GM19239 (cell line): Measurements from ENCODE around the gene UBE2QL1.
"Not testable (repeated sequence)": the region's sequence is repeated elsewhere in the genome, so short reads cannot be mapped to it uniquely, and the experiment has no call there.

ENCODE experiments used
- DNase-seq: peaks from one replicate; pipeline ENCODE4 v3.0.0; 2011; ENCODE audit warnings: low spot score; ENCODE audit not compliant: insufficient read length
- FAIRE-seq: peaks from 2 replicates; lab custom pipeline; 2011; peaks lifted over from hg19 to GRCh38; lab: Jason Lieb, UNC

UBE2QL1 gene

DNA sequence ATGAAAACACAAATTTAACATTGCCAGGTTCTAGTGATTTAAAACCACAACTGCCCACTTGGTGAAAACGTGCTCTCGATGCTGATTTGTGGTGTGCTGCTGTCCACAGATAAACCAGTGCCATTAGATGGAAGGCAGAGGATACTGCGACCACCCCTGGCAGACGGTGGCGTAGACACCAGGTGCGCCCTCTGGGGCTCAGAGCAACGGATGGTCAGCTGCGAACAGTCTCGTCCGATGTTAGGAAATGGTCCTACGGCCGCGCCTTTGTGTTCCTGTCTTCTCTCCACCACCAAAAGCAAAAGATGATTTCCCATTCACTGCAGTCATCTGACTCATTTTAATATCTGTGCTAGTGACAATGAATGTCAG is 43.2 kb downstream of the UBE2QL1 start:
- no peak for DNase-seq
- FAIRE-seq, result no peak

DNA sequence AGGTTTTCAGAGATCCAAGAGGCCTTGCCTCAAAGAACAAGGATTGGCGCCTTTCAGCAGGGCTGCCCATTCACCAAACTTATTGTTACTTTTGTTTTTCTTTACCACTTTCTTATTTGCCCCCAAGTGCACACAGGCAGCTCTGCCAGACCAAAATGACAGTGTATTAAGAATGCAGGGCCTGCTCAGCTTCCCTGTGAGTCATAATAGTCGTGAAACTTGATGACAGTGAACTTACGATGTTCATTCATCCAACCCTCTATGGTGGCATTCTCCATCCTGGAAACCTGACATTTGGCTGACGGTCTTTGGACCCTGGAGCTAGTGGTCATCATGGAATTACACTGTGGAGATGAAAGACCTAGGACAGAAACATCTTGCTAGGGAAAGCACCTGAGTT is 44.3 kb downstream of the UBE2QL1 start:
- no peak for DNase-seq

DNA sequence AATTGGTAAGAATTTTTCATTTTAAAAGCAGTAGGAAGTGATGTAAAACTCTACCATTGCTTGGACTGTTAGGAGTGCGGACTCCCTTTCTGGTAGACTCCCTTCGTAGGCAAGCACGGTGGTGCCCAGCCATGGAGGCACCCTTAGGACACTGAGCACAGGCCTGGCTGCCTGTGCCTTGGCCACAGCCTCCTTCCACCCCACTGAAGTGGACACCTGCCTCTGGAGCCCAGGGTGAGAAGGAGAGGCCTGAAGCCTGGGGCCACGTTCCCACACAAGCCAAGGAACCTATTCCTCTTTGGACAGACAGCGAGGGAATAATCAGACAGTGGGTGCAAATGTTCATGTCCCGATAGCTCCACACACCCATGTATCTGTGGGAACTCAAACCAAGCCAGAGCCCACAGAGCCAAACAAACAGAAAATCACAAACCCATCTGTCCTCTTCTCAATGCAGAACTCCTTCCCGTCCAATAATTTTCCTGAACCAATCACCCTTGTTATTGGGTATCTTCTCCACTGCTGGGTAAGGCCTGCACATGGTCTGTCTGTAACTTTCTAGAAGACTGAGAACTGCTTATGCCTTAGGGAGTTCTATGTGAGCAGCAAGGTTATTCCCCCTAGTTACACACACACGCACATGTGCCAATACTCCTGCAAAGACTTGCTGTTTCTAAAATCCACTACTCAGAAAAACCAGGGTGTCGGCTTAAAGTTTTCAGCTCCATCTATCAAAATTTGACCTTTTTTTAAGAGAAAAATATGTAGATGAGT is 45.2 kb downstream of the UBE2QL1 start:
- DNase-seq (no peak), FAIRE-seq (no peak)

More for the DNA sequence above, 44.3 kb downstream of the UBE2QL1 start:
- FAIRE-seq, result no peak

DNA sequence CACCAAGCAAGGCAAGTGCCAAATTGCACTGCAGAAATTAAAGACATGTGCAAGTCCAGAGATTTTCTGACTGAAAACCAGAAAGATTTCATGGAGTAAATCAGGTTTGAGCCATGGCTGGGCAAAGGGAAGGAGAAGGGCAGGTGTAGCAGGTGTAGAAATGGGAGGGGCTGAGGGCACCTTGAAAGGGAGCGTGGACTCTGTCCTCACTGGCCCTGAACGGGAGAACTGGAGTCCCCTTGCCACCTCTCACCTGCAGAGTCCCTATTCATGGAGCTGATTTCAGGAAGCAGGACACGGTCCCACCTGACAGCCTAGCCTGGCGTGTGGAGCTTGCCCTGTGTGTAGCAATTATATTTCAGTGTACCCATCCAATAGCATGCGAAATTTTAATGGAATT is 46.3 kb downstream of the UBE2QL1 start:
- FAIRE-seq, result no peak
- DNase-seq, result no peak

DNA sequence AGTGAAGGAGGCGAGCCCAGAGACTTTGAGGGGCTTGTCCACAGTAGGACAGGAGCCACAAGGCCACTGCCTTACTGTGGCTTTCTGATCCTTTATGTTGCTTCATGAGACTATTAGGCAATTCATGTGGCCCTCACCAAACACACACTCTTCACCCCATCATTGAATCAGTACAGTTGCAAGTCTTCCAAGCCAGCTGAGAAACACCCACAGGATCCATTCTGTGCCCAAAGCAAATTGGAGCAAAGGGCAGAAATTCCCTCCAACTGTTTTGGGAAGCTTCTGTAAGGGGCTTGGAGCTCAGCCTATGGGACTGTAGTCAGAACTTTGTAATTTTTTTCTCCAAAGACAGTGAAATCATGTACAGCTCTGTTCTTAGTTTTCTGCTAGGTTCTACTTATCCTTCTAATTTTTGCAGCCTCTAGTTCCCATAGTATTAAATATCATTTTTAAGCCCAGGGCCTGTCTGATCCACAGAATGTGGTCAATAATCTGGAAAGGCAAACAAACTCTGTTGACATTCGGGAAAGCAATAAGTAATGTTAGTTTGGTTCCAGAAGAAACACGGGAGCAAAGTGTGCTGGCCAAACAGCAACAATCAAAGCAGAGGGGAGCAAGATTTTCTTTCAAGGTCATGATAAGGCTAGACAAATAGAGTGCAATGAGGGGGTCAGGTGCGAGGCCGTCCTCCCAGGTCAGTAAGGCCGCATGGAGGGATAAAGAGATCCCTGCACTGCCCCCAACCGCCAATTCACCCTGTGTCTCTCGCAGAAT is 47.0 kb downstream of the UBE2QL1 start:
- no peak for DNase-seq
- FAIRE-seq, result no peak

DNA sequence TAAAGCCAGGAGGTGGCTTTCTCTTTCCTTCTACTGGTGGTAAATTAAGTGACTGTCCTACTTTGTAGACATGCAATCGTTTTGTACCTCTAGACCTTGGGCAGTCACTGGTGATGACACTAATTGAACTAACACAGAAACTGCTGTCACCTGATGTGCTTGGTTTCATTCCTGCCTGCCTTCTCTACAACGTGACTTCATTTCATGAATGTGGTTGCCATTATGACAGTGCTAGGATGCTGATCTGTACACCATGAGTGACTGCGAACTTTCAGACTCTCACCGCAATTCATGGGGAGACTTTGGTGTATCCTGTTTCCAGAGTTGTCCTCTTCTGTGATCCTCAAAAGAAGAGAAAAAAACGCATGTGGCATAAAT is 47.5 kb downstream of the UBE2QL1 start:
- peak; percentile 22 for DNase-seq
- FAIRE-seq, result peak; percentile 98

DNA sequence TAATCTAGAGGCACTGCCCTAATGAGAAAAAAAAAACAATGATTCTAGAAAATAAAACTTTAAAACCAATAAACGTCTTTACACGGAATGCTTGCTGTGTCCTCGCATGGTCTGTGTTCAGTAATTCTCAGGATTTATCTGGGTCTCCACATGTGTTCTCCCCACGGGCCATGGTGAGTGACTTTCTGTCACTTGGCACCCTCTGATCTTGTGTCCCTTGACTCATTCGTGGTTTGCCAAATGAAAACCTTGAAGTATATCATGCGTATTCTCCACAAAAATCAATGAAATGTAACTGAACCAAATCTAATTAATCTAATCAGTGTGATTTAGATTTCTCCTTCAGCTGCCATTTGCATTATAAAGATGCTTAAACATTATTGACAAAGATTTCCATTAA is 48.0 kb downstream of the UBE2QL1 start:
- no peak for DNase-seq
- no peak for FAIRE-seq

DNA sequence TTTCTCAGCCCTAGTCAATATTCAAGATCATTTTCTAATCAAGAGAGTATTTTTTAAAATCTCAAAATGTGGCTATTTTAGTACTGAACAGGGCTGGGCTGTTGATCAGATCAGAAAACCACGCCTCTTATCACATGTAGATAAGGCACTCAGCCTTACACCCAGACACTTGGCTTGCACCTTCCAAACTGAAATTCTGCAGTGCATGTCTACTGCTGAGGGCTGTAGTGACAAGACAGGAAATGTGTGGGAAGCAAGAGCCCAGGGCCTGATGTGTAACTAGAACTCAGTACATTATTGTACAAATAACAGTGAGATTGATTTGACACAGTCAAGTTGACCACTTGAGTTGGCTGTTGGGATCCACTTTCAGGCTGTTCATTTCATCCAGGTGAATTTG is 48.6 kb downstream of the UBE2QL1 start:
- no peak for FAIRE-seq
- no peak for DNase-seq

DNA sequence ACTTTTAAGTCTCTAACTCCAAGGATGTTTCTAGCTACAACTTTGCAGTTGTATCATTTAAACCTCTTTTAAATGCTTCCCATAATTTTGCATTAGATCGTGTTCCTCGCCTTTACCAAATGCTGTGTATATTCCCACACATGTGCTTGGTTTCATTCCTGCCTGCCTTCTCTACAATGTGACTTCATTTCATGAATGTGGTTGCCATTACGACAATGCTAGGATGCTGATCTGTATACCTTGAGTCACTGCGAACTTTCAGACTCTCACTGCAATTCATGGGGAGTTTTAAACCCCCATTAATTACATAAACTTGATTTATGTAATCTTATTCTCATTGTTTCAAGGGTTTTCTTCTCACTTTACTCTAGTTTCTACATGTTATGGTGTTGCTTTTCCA is 50.3 kb downstream of the UBE2QL1 start:
- FAIRE-seq, result no peak

DNA sequence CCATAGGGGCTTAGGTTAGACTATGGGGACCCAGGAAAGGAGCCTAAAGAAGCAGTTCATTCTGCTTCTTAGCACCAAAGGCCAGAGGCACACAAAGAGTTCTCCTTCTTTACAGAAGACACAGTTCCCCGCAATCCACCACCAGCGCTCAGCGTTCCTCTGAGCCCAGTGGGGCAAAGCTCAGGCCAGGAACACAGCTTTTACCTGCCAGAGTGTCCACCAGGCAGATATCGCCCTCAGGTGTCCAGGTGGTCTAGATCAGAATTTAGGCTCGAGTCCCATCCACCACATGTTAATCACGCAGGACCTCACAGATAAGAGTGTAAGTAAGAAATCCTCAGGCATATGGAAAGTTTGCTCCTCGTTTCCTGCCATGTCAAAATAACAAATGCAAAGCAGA is 53.0 kb downstream of the UBE2QL1 start:
- DNase-seq, result no peak
- FAIRE-seq, result no peak

More for the DNA sequence above, 50.3 kb downstream of the UBE2QL1 start:
- DNase-seq, result no peak

DNA sequence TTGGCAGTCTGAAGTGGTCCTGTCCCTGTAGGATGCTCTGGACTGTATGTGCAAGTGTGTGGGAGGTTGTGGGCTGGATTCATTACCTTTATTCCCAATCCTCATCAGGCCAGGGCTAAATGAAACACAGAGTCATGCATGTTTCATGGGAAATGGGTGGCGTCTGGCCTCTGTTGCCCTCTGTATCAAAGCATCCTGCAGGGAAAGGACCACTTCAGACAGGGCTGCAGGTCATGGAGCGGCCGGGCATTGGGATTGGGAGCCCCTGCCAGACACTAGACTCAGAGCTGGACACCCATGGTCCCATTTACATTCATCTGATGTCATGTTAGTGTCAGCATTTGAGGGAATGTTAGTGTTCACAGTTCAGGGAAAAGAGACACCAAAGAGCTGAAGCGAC is 53.8 kb downstream of the UBE2QL1 start:
- no peak for FAIRE-seq
- no peak for DNase-seq

DNA sequence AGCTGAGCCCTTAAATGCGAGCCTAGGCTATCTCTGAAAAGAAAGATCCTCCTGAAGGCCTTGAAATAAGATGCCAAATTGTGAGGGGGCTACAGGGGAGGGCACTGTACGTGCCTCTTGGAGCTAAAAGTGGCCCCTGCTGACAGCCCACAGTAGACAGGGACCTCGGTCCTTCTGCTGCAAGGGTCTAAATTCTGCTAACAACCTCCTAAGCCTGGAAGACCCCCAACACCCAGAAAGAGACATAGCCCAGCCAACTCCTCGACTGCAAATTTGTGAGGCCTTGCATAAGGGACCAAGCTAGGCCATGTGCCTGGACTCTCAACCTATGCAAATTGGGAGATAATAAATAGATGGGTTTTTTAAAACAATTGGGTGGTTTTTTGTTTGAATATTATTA is 54.7 kb downstream of the UBE2QL1 start:
- DNase-seq, result no peak
- FAIRE-seq, result no peak

DNA sequence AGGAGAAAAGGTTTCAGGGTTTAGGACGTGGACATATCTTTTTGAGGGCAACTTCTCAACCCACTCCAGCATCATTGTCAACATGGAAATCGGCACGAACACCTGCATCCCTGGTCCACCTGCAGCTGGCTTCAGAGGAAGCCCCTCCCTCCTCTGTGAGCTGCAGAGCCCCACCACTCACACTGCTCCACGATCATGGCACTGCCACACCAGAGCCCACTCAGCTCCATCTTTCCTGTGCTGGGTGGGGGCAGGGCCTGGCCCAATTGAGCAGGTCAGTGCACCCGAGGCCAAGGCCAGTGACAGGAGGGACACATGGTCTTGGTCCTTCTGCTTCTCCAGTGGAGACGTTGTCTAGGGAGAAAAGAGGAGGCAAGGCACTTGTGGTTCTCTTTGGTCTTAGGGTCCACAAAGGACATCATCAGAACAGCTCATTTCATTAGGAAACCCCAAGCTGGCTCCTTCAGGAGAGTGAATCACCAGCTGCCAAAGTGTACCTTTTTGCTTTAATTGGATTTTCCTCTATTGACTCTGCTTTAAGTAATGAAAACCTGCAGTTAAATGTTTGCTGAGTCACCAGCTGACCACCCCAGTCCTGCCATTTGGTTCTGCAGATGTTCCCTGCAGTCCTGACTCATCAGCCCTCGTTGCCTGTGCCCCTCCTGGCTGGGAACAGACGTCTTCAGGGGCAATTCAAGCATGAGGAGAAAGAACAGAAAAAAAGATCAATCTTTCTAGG is 56.2 kb downstream of the UBE2QL1 start:
- DNase-seq (no peak), FAIRE-seq (no peak)

DNA sequence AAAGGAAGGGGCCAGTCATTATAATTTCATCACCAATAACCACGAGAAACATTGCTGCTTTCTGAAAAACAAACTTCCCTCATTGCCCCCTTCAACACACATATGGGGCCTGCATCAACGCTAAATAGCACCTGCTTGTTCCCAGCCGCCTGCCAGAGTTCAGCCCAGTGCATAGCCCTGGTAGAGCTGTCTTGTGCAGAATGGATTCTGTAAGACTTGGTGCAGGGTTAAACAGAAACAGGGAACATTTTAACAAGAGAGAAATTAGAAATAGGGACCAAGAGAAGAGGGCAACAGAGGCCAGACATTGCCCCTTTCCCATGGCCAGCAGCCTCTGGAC is 56.7 kb downstream of the UBE2QL1 start:
- DNase-seq, result no peak
- no peak for FAIRE-seq

DNA sequence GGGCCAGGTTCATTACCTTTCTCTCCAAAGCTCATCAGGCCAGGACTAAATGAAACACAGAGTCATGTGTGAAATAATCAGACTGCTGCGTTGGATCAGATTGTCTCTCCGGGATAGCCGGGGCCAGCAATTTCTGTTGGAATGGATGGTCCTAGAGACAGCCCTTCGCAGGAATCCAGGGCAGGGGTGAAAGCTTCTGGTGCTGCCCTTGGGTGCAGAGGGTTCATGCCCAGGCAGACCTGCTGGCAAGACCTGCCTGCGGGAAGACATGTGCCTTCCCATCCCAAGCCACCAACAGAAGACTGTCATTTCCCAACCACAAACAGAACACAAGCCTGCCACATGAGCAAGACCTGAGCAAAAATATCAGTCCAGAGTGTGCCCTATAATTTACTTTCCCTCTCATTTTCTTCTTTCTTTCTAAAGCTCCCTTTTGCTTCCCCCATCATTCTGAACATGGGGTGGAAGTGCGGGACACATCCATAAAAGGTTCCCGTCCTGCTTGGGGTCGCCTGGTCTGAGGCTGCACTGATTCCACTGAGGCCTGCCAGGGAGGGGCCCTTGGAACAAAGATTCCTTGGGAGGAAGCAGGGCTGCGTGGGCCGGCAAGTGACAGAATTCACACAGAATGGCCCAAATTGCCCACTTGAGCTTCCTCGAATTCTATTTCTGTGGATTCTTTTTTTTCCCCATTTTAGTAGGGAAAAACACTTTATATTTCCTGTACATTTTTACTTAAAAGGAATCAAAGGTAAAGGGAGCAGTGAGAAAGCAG is 57.3 kb downstream of the UBE2QL1 start:
- DNase-seq (no peak), FAIRE-seq (no peak)

DNA sequence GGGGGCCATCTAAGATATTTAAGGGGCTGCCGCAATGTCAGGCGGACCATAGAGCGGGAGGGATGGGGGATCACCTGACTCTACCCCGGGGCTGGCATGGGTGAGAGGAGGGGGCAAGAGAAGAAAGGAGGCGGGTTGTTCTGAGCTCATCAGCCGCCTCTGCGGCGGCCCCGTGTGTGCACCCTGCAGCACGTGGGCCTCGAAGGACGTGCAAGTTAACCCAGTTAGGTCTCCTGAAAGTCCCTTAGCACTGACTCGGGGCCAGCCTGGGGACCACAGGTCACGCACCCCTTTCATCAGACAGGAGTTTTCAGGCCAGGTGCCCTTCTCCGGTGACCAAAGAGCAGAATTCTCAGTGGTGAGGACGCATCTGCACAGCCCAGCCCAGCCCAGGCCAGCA is 58.0 kb downstream of the UBE2QL1 start:
- DNase-seq, result no peak
- no peak for FAIRE-seq

DNA sequence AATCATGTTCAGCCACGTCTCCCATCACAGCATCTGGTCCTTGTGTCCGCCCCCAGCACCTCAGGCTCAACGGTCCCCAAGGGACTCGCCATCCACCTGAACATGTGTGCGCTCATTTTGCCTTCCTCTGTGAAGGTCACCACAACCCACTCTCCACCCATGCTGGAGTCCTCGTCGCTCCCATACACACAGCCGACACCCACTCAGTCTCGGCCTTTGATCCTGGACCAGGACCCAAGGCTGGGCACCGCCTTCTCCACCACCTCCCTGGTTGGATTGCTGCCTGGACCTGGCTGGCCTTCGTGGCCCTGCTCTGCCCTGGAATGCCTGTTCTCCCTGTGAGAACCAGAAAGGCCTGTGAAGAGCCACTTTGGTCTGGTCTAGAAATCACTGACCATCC is 60.3 kb downstream of the UBE2QL1 start:
- FAIRE-seq, result no peak
- DNase-seq, result no peak

DNA sequence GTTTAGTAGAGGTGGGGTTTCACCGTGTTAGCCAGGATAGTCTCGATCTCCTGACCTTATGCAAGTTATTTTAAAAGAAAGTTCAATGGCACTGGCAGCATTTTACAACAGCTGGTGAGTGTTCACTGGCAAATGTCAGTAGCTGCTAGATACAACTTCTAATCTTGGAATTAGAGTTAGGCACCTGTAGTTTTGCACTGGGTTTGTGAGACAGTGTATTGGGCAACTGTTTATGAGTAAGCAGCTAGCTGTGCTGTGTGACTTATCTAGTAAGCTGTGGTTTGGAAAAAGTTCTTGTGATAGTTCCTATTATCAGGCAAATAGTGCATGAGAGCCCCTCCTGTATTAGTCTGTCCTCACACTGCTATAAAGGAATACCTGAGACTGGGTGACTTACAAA is 61.5 kb downstream of the UBE2QL1 start:
- DNase-seq (no peak), FAIRE-seq (no peak)

DNA sequence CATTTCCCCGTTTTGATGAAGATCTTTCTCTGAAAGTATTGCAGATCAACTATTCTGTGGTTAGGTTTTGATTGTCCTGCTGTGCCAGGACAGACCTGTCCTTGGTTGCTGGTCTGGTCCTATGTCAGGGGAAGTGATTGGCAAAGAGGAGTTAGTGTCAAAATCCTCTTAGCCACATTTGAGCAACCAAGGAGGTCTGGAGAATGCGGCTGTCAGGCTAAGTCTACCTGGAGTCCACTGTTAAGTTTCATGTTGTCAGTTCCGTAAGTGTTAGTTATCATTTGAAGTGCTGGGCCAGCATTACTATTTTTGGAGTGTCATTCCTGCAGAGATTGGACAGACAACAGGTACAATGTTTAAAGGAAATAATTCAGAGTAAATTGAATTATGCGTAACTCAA is 62.3 kb downstream of the UBE2QL1 start:
- DNase-seq (no peak), FAIRE-seq (no peak)

DNA sequence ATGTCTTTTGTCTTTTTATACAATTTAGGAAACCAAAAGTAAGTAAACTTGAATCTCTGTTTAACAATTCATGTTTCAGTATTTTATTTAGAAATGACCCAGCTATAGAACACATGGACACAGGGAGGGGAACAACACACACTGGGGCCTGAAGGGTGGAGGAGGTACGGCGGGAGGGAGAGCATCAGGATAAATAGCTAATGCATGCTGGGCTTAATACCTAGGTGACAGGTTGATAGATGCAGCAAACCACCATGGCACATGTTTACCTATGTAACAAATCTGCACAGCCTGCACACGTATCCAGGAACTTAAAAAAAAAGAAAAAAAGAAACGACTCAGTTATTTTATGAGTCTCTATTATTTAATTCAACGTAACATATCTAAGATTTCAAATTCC is 67.2 kb downstream of the UBE2QL1 start:
- FAIRE-seq, result not testable (repeated sequence)

DNA sequence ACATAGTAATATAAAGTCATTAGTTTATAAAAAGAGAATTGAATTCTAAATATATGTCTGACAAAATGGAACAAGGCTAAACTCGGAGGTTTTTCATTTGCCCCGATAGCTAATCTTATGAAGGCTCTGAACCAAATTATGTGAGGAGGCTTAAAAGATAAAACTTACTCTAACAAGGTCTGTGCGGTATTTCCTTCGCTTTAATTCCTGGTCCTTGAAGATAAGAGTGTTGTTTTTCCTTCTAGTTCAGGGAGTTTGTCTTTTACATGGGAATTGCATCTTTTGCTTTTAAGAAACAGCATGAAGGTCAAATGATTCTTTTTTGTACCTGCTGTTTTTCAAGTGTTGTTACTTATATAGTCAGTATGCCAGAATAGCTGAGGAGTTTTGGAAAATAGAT is 68.2 kb downstream of the UBE2QL1 start:
- no peak for FAIRE-seq
- no peak for DNase-seq

More for the DNA sequence above, 67.2 kb downstream of the UBE2QL1 start:
- DNase-seq, result not testable (repeated sequence)
